Epithelial cell of esophagus (primary cell): ENCODE measurements around the gene SH3PXD2A.
"Not testable (repeated sequence)": the region's sequence is repeated elsewhere in the genome, so short reads cannot be mapped to it uniquely, and the experiment has no call there.

ENCODE experiments used
- DNase-seq: peaks from one replicate; pipeline ENCODE4 v3.0.0; 2010; ENCODE audit warnings: low read depth
- H3K4me3 ChIP-seq: 2 replicates; pipeline ENCODE4 v1.5.1; 2011; ENCODE audit warnings: mild to moderate bottlenecking, low read length, control low read depth
- CTCF ChIP-seq: IDR thresholded peaks from 2 replicates; pipeline ENCODE4 v1.5.1; 2011; ENCODE audit warnings: low read depth, mild to moderate bottlenecking, low read length, control low read depth, inconsistent platforms; ENCODE audit not compliant: insufficient read depth; ENCODE audit errors: missing control alignments

The SH3PXD2A gene

GRCh38 chr10:103814626-103815370 lies 40.6 kb downstream of the SH3PXD2A start:
- no peak for TF ChIP-seq CTCF
- no peak for DNase-seq
- H3K4me3 ChIP-seq = no peak overlapping the region

GRCh38 chr10:103814105-103814504 lies 41.3 kb downstream of the SH3PXD2A start:
- no peak overlapping the region for H3K4me3 ChIP-seq
- TF ChIP-seq CTCF = no peak
- no peak for DNase-seq

DNA sequence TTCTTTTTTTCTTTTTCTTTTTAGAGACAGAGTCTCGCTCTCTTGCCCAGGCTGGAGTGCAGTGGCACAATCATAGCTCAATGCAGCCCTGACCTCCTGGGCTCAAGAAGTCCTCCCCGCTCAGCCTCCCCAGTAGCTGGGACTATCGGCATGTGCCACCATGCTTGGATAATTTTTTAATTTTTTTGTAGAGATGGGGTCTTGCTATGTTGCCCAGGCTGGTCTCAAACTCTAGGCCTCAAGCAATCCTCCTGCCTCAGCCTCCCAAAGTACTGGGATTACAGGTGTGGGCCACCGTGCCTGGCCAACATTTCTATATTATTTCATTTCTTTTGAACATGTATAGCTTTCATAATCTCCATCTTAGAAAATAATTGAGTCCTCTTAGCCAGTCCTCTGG lies 42.1 kb downstream of the SH3PXD2A start:
- not testable (repeated sequence) for DNase-seq, H3K4me3 ChIP-seq

DNA sequence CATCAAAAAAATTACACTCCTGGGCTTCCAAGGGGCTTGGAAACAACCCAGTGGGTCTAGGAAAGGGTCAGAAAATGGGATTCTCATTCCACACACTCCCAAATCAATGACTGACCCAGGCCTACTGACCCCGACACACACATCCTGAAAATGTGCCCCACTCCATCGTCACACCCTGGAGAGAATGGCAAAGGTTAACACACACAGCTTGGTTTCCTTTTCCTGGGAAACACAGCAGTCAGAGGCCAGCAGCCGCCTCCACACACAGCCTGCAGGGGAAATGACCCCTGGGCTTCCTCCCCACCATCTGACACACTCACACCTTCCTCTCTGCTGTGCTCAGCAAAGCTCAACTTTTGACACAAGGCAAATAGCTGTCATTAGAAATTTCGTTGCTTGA lies 42.9 kb downstream of the SH3PXD2A start:
- no peak for TF ChIP-seq CTCF
- no peak for DNase-seq
- H3K4me3 ChIP-seq = no peak overlapping the region

DNA sequence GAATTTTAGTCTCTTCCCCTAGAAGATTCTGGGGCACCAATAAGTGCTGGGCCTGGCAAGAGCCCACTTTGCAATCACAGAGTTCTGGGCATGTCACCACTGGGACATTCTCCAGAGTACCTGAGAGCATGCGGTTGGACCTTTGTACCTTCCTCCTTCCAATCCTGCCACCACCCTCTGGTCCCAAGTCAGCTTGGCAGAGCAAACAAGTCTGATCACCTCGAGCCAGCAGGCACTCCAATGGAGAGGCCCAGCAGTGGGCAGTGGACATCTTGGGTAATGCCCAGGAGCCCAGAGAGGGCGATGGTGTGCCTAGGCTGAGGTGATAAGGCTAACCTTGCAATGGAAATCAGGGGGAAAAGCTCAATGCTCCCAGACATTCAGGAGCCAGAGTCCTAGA lies 43.4 kb downstream of the SH3PXD2A start:
- no peak for DNase-seq
- TF ChIP-seq CTCF = no peak
- H3K4me3 ChIP-seq = no peak overlapping the region

DNA sequence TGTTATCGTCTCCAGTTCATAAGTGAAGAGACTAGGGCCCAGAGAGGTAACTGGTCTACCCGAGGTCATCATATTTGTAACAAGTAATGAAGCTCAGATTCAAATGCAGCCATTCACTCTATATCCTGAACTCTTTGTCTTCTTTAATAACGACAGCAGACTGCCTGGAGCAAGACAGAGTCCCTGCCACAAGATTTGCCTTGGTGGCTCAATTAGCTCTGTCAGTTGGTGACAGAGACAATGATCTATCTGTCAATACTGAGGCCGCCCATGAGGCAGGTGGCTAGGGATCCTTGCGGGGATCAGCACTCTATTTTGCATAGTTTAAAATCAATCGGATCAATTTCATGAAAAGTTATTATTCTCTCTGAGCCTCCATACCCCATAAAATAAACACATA lies 43.9 kb downstream of the SH3PXD2A start:
- DNase-seq = no peak
- TF ChIP-seq CTCF = no peak
- no peak overlapping the region for H3K4me3 ChIP-seq

GRCh38 chr10:103808780-103809179 lies 46.6 kb downstream of the SH3PXD2A start:
- TF ChIP-seq CTCF = no peak
- DNase-seq = no peak
- no peak overlapping the region for H3K4me3 ChIP-seq
